Astrocyte (in vitro differentiated cells and primary cell): ENCODE measurements around the gene RAB4B. TPM values are rescaled to one million over a fixed set of nuclear protein-coding genes. Genes with fewer than 3 reads are reported as not detected.

ENCODE experiments used
- DNase-seq: peaks from one replicate; pipeline ENCODE4 v3.0.0-alpha.2; 2010; ENCODE audit warnings: low read depth
- FAIRE-seq: peaks from 2 replicates; lab custom pipeline; 2011; peaks lifted over from hg19 to GRCh38; lab: Jason Lieb, UNC
- H2AFZ ChIP-seq: 2 replicates; pipeline ENCODE4 v1.6.0; 2012; ENCODE audit warnings: low read depth, low read length, inconsistent platforms
- H3K27ac ChIP-seq: 2 replicates; pipeline ENCODE4 v1.5.1; 2011; ENCODE audit warnings: low read depth, low read length, inconsistent platforms
- H3K27me3 ChIP-seq: 2 replicates; pipeline ENCODE4 v1.6.0; 2011; ENCODE audit warnings: low read length, inconsistent platforms; ENCODE audit not compliant: insufficient read depth
- H3K36me3 ChIP-seq: 2 replicates; pipeline ENCODE4 v1.5.1; 2011; ENCODE audit warnings: low read length, inconsistent platforms; ENCODE audit not compliant: insufficient read depth
- H3K4me1 ChIP-seq: 2 replicates; pipeline ENCODE4 v1.5.1; 2011; ENCODE audit warnings: low read length, inconsistent platforms; ENCODE audit not compliant: insufficient read depth
- H3K4me2 ChIP-seq: 2 replicates; pipeline ENCODE4 v1.6.0; 2012; ENCODE audit warnings: low read length, inconsistent platforms
- H3K4me3 ChIP-seq: 2 replicates; pipeline ENCODE4 v1.5.1; 2011; ENCODE audit warnings: low read depth, mild to moderate bottlenecking, low read length, inconsistent platforms; ENCODE audit not compliant: insufficient read depth
- H3K79me2 ChIP-seq: 2 replicates; pipeline ENCODE4 v1.6.0; 2012; ENCODE audit warnings: mild to moderate bottlenecking, low read length, inconsistent platforms; ENCODE audit not compliant: insufficient read depth
- H3K9ac ChIP-seq: 2 replicates; pipeline ENCODE4 v1.6.0; 2012; ENCODE audit warnings: mild to moderate bottlenecking, low read length, inconsistent platforms
- H3K9me3 ChIP-seq: 2 replicates; pipeline ENCODE4 v1.5.1; 2012; ENCODE audit warnings: low read depth, mild to moderate bottlenecking, low read length, inconsistent platforms; ENCODE audit not compliant: insufficient read depth
- H4K20me1 ChIP-seq: 2 replicates; pipeline ENCODE4 v1.6.0; 2012; ENCODE audit warnings: low read length, inconsistent platforms; ENCODE audit not compliant: insufficient read depth
- H3K27ac Mint-ChIP-seq: one replicate; pipeline ENCODE4 v1.8.0; 2021; ENCODE audit warnings: mild to moderate bottlenecking, mixed read lengths; ENCODE audit not compliant: unreplicated experiment
- H3K27me3 Mint-ChIP-seq: one replicate; pipeline ENCODE4 v1.8.0; 2021; ENCODE audit warnings: low read depth, mixed read lengths; ENCODE audit not compliant: unreplicated experiment
- H3K36me3 Mint-ChIP-seq: one replicate; pipeline ENCODE4 v1.8.0; 2021; ENCODE audit warnings: low read depth, mixed read lengths; ENCODE audit not compliant: unreplicated experiment
- H3K4me1 Mint-ChIP-seq: one replicate; pipeline ENCODE4 v1.8.0; 2021; ENCODE audit warnings: low read depth, mixed read lengths; ENCODE audit not compliant: unreplicated experiment
- H3K4me3 Mint-ChIP-seq: one replicate; pipeline ENCODE4 v1.8.0; 2021; ENCODE audit warnings: mild to moderate bottlenecking, moderate library complexity, mixed read lengths; ENCODE audit not compliant: unreplicated experiment
- H3K9me3 Mint-ChIP-seq: one replicate; pipeline ENCODE4 v1.8.0; 2021; ENCODE audit warnings: mild to moderate bottlenecking, mixed read lengths; ENCODE audit not compliant: unreplicated experiment
- CTCF ChIP-seq: IDR thresholded peaks from 2 replicates; pipeline ENCODE4 v1.5.1; 2011; ENCODE audit warnings: low read depth, mild to moderate bottlenecking, inconsistent platforms, low read length, moderate library complexity; ENCODE audit not compliant: insufficient read depth
- EZH2 ChIP-seq: IDR thresholded peaks from 2 replicates; pipeline ENCODE4 v1.6.1; 2012; ENCODE audit warnings: mild to moderate bottlenecking, low read length, inconsistent platforms; ENCODE audit not compliant: insufficient read depth
- total RNA-seq: library from RNA; stranded (reverse); gene quantifications from 2 replicates; pipeline ENCODE4 v1.2.1, GENCODE V29; 2021

RAB4B gene
- total RNA-seq, 1 donor from 2014 or later: 18.8 TPM

- Mint-ChIP-seq H3K27me3 (no peaks in the 10 kb centered on the region), H3K36me3 (peaks cover 5% of the 10 kb centered on the region), H3K4me1 (peaks cover 10% of the 10 kb centered on the region), H3K4me3 (peak overlapping the region; percentile 89), H3K27ac (peak overlapping the region; percentile 98), H3K9me3 (no peaks in the 10 kb centered on the region)
- Histone ChIP-seq H3K9me3 (no peaks in the 10 kb centered on the region), H3K4me3 (peak overlapping the region; percentile 81), H3K4me1 (peaks cover 22% of the 10 kb centered on the region), H3K9ac (peak overlapping the region; percentile 91), H3K79me2 (no peaks in the 10 kb centered on the region), H3K27me3 (no peaks in the 10 kb centered on the region), H3K27ac (peak overlapping the region; percentile 96), H2AFZ (peak overlapping the region; percentile 93), H4K20me1 (peaks cover 2% of the 10 kb centered on the region), H3K4me2 (peak overlapping the region; percentile 99), H3K36me3 (no peaks in the 10 kb centered on the region)
- no peak for FAIRE-seq
- peak; percentile 81 for DNase-seq
- TF ChIP-seq CTCF (no peak), EZH2 (no peak)
These were observed 959 bp upstream of the RAB4B start for GRCh38 chr19:40776932-40777644.

DNA sequence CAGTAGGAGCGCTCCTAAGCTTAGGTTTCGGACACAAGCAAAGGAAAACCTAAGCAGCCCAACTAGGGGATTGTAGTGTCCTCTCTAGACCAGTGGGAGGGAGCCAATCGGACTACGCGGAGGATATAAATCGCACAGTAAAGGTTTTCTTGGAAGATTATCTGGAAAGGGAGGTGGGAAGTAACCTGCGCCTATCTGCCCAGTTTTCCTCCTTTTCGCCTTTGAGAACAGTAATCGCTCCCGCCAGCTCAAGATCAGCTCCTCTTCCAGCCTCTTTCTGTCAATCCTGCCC lies 456 bp upstream of the RAB4B start:
- H3K9me3 ChIP-seq: no peaks in the 10 kb centered on the region
- peak overlapping the region; percentile 89 for H3K4me3 Mint-ChIP-seq
- peak overlapping the region; percentile 96 for H3K27ac ChIP-seq
- H3K79me2 ChIP-seq: no peaks in the 10 kb centered on the region
- peaks cover 10% of the 10 kb centered on the region for H3K4me1 Mint-ChIP-seq
- H3K27ac Mint-ChIP-seq: peak overlapping the region; percentile 98
- FAIRE-seq: no peak
- no peaks in the 10 kb centered on the region for H3K36me3 ChIP-seq
- peak overlapping the region; percentile 99 for H3K4me2 ChIP-seq
- H3K4me3 ChIP-seq: peak overlapping the region; percentile 81
- no peak for TF ChIP-seq EZH2
- no peak for TF ChIP-seq CTCF
- H3K27me3 ChIP-seq: no peaks in the 10 kb centered on the region
- peak overlapping the region; percentile 91 for H3K9ac ChIP-seq
- no peak for DNase-seq
- no peaks in the 10 kb centered on the region for H3K9me3 Mint-ChIP-seq
- H2AFZ ChIP-seq: peak overlapping the region; percentile 93
- no peaks in the 10 kb centered on the region for H3K27me3 Mint-ChIP-seq
- H4K20me1 ChIP-seq: peaks cover 2% of the 10 kb centered on the region
- H3K4me1 ChIP-seq: peaks cover 22% of the 10 kb centered on the region
- H3K36me3 Mint-ChIP-seq: peaks cover 5% of the 10 kb centered on the region

DNA sequence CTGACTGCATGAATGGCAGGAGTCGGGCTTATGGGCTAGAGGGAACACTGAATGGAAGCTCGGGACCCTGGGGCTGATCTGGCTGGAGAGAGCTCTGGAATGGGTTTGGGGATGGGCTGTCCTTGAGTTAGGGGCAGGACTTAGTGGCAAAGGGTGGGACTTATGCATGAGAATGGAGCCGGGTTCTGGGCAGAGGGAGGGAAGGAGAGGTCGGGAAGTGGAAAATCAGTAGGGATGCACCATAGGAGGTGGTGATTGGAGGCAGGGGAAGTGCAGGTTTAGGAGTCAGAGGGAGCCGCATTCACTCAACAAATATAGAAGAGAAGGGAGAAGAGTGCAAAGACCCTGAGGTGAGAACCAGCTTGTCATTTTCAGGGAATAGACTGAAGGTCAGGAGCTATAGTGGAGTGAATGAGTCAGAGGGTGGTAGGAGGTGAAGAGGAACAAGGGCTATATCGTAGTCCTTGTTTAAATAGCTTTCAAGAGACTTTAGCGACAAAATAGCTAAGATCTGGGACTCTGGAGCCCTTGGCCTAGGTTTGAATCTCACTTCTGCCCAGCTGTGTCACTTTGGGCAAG lies 748 bp downstream of the RAB4B start:
- DNase-seq (peak; percentile 22), FAIRE-seq (no peak)
- Histone ChIP-seq H3K79me2 (no peaks in the 10 kb centered on the region), H3K4me3 (peak overlapping the region; percentile 81), H4K20me1 (peaks cover 2% of the 10 kb centered on the region), H3K4me1 (peaks cover 22% of the 10 kb centered on the region), H3K9ac (peak overlapping the region; percentile 91), H3K9me3 (no peaks in the 10 kb centered on the region), H2AFZ (peak overlapping the region; percentile 93), H3K36me3 (no peaks in the 10 kb centered on the region), H3K4me2 (peak overlapping the region; percentile 99), H3K27me3 (no peaks in the 10 kb centered on the region), H3K27ac (peak overlapping the region; percentile 86)
- TF ChIP-seq EZH2 (no peak), CTCF (no peak)
- Mint-ChIP-seq H3K4me3 (peak overlapping the region; percentile 89), H3K27me3 (no peaks in the 10 kb centered on the region), H3K27ac (peak overlapping the region; percentile 98), H3K9me3 (no peaks in the 10 kb centered on the region), H3K36me3 (peaks cover 5% of the 10 kb centered on the region), H3K4me1 (peaks cover 10% of the 10 kb centered on the region)
